K562 (cell line): ENCODE results near the gene AKNA.

Experiments
- GABPA ChIP-seq: fragments of 200-800 bp; sonication (Bioruptor generic); conservative IDR thresholded peaks from 2 replicates; pipeline ENCODE4 v1.6.1; 2016; ENCODE audit warnings: low read depth, missing genetic modification characterization, missing compliant biosample characterization
- POLR2A ChIP-seq: fragments of 450-650 bp; conservative IDR thresholded peaks from 2 replicates; pipeline ENCODE4 v1.6.1; 2016
- SETDB1 ChIP-seq: IDR thresholded peaks from one replicate; pipeline ENCODE4 v1.6.1; 2012; ENCODE audit warnings: low read length, control low read depth, inconsistent platforms
- ZNF212 ChIP-seq: fragments of 450-650 bp; formaldehyde crosslinking; IDR thresholded peaks from 2 replicates; pipeline ENCODE4 v1.4.0; 2020; ENCODE audit warnings: mild to moderate bottlenecking
- ZNF274 ChIP-seq: IDR thresholded peaks from 2 replicates; pipeline ENCODE4 v1.6.1; 2011; ENCODE audit warnings: low read depth, mild to moderate bottlenecking, low read length, moderate library complexity, borderline replicate concordance
- ZNF507 ChIP-seq: conservative IDR thresholded peaks from 2 replicates; pipeline ENCODE4 v1.6.1; 2017; ENCODE audit warnings: missing genetic modification characterization, missing compliant biosample characterization
- TF ChIP-seq, protein P1 (sequence below), 3 experiments: IDR thresholded peaks in 2 of 3; conservative IDR thresholded peaks in 1 of 3; 2 replicates each; pipeline ENCODE4 v1.5.1; 2011 to 2012; ENCODE audit warnings: low read length in 3 of 3, mild to moderate bottlenecking in 3 of 3, control low read depth in 2 of 3, improper control_type of control experiment in 1 of 3, inconsistent platforms in 1 of 3, low read depth in 1 of 3, mixed read lengths in 1 of 3, moderate library complexity in 1 of 3; ENCODE audit not compliant: insufficient read depth in 2 of 3
- TF ChIP-seq, protein P2 (sequence below), 3 experiments: fragments of 200-800 bp in 1 of 3; sonication (Bioruptor generic) in 1 of 3; sonication (generic) in 1 of 3; formaldehyde crosslinking in 1 of 3; IDR thresholded peaks; 2 replicates each; pipeline versions ENCODE4 v1.6.1 to v1.8.0; 2016 to 2022; ENCODE audit warnings: mild to moderate bottlenecking in 2 of 3, missing compliant biosample characterization in 2 of 3, missing genetic modification characterization in 2 of 3, missing genetic modification reagents in 1 of 3
- TF ChIP-seq, protein P3 (sequence below): fragments of 250-450 bp; sonication (Bioruptor Pico); IDR thresholded peaks from 2 replicates; pipeline ENCODE4 v1.4.0; 2020
- TF ChIP-seq, protein P4 (sequence below): IDR thresholded peaks from 2 replicates; pipeline ENCODE4 v1.6.1; 2016; ENCODE audit warnings: missing genetic modification characterization, missing compliant biosample characterization
- TF ChIP-seq, protein P5 (sequence below): sonication (generic); formaldehyde crosslinking; IDR thresholded peaks from 2 replicates; pipeline ENCODE4 v1.9.0; 2022; ENCODE audit warnings: mild to moderate bottlenecking, missing genetic modification reagents

DNA sequence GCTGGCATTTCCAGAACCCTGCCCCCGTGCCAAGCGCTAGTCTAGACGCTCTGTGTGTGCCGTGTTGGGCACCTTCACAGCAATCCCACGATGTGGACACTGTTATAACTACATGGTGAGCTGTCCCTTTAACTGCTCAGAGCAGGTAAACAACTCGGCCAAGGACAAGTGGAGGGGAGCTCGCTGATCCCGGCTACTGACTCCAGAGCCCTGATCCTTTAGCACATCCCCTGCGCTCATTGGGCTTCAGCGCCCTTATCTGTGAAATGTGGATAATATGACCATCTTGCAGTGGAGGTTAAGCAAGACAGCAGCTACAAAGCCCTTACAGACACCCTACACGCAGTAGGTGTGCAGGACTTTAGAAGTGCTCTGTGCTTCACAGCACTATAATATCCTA is 41.6 kb downstream of the AKNA start:
- TF ChIP-seq POLR2A (no peak), ZNF212 (CRISPR knock-in tag) (no peak), GABPA (no peak), ZNF274 (no peak), ZNF507 (tag) (no peak), SETDB1 (no peak)
- TF ChIP-seq, protein P1, sequence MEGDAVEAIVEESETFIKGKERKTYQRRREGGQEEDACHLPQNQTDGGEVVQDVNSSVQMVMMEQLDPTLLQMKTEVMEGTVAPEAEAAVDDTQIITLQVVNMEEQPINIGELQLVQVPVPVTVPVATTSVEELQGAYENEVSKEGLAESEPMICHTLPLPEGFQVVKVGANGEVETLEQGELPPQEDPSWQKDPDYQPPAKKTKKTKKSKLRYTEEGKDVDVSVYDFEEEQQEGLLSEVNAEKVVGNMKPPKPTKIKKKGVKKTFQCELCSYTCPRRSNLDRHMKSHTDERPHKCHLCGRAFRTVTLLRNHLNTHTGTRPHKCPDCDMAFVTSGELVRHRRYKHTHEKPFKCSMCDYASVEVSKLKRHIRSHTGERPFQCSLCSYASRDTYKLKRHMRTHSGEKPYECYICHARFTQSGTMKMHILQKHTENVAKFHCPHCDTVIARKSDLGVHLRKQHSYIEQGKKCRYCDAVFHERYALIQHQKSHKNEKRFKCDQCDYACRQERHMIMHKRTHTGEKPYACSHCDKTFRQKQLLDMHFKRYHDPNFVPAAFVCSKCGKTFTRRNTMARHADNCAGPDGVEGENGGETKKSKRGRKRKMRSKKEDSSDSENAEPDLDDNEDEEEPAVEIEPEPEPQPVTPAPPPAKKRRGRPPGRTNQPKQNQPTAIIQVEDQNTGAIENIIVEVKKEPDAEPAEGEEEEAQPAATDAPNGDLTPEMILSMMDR (IDR thresholded peaks at IDR 0.05 in 2 of 3, conservative IDR thresholded peaks at IDR 0.05 in 1 of 3; ENCODE audit: insufficient read depth in 2 of 3, low read depth in 1 of 3, low read length in 3 of 3), result no peak
- TF ChIP-seq, protein P2, sequence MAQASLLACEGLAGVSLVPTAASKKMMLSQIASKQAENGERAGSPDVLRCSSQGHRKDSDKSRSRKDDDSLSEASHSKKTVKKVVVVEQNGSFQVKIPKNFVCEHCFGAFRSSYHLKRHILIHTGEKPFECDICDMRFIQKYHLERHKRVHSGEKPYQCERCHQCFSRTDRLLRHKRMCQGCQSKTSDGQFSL (CRISPR knock-in tag; IDR thresholded peaks at IDR 0.05), result no peak
- TF ChIP-seq, protein P2 (tag; IDR thresholded peaks at IDR 0.05), result no peak
- TF ChIP-seq, protein P3, sequence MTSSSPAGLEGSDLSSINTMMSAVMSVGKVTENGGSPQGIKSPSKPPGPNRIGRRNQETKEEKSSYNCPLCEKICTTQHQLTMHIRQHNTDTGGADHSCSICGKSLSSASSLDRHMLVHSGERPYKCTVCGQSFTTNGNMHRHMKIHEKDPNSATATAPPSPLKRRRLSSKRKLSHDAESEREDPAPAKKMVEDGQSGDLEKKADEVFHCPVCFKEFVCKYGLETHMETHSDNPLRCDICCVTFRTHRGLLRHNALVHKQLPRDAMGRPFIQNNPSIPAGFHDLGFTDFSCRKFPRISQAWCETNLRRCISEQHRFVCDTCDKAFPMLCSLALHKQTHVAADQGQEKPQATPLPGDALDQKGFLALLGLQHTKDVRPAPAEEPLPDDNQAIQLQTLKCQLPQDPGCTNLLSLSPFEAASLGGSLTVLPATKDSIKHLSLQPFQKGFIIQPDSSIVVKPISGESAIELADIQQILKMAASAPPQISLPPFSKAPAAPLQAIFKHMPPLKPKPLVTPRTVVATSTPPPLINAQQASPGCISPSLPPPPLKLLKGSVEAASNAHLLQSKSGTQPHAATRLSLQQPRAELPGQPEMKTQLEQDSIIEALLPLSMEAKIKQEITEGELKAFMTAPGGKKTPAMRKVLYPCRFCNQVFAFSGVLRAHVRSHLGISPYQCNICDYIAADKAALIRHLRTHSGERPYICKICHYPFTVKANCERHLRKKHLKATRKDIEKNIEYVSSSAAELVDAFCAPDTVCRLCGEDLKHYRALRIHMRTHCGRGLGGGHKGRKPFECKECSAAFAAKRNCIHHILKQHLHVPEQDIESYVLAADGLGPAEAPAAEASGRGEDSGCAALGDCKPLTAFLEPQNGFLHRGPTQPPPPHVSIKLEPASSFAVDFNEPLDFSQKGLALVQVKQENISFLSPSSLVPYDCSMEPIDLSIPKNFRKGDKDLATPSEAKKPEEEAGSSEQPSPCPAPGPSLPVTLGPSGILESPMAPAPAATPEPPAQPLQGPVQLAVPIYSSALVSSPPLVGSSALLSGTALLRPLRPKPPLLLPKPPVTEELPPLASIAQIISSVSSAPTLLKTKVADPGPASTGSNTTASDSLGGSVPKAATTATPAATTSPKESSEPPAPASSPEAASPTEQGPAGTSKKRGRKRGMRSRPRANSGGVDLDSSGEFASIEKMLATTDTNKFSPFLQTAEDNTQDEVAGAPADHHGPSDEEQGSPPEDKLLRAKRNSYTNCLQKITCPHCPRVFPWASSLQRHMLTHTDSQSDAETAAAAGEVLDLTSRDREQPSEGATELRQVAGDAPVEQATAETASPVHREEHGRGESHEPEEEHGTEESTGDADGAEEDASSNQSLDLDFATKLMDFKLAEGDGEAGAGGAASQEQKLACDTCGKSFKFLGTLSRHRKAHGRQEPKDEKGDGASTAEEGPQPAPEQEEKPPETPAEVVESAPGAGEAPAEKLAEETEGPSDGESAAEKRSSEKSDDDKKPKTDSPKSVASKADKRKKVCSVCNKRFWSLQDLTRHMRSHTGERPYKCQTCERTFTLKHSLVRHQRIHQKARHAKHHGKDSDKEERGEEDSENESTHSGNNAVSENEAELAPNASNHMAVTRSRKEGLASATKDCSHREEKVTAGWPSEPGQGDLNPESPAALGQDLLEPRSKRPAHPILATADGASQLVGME (CRISPR knock-in tag), result no peak
- TF ChIP-seq, protein P4, sequence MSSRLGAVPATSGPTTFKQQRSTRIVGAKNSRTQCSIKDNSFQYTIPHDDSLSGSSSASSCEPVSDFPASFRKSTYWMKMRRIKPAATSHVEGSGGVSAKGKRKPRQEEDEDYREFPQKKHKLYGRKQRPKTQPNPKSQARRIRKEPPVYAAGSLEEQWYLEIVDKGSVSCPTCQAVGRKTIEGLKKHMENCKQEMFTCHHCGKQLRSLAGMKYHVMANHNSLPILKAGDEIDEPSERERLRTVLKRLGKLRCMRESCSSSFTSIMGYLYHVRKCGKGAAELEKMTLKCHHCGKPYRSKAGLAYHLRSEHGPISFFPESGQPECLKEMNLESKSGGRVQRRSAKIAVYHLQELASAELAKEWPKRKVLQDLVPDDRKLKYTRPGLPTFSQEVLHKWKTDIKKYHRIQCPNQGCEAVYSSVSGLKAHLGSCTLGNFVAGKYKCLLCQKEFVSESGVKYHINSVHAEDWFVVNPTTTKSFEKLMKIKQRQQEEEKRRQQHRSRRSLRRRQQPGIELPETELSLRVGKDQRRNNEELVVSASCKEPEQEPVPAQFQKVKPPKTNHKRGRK (tag), result no peak
- TF ChIP-seq, protein P5, sequence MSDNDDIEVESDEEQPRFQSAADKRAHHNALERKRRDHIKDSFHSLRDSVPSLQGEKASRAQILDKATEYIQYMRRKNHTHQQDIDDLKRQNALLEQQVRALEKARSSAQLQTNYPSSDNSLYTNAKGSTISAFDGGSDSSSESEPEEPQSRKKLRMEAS (CRISPR knock-in tag), result no peak
